AG10803 (cell line): Measurements from ENCODE around the gene CTDP1.
"Not testable (repeated sequence)": the region's sequence is repeated elsewhere in the genome, so short reads cannot be mapped to it uniquely, and the experiment has no call there.

ENCODE experiments used
- DNase-seq: peaks from one replicate; pipeline ENCODE4 v3.0.0; 2010; ENCODE audit warnings: low read depth
- H3K4me3 ChIP-seq: 2 replicates; pipeline ENCODE4 v1.5.1; 2011; ENCODE audit warnings: mild to moderate bottlenecking, low read length, control low read depth
- TF ChIP-seq, protein P1 (sequence below): conservative IDR thresholded peaks from 2 replicates; pipeline ENCODE4 v1.5.1; 2011; ENCODE audit warnings: mild to moderate bottlenecking, low read length, control low read depth, inconsistent platforms

CTDP1 gene

DNA sequence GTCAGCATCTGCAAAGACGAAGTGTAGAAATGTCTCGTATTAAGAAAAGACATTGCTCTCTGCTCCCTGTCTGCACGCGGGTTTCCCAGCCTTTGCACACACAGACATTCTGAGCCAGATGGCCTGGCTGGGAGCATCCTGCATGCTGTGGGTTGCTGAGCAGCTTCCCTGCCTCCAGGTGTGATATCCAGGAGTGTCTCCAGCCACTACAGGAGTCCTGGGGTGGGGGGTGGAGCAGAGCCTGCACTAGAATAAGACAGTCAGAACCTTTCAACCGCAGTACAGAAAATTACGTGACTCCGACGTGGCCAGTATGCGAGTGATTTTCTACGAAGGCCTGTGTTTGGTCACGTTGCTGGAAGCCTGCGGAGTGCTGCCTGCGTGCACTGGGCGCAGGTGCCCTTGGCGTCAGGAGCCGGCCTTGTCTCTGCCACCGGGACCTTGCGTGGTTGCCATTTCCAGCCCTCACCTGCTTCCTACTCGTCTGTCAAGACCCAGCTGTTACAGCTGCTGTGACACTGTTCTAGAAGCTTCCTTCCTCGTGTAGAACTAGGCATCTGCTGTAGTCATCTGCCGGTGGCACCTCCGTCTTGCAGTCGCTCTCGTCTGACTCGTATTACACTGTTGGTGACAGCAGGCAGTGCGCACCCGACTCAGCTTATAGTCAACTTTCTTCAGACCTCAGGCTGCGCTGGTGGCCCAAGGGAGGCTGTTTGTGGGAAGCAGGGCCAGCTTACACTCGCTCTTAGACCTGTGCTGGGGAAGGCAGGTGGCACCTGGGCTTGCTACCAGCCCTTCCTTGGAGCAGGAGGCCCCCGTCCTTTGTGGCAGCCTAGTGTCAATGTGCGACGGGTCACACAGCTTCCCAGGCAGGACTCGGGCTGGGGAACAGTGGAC lies 11.2 kb downstream of the CTDP1 start:
- H3K4me3 ChIP-seq: no peak overlapping the region
- TF ChIP-seq, protein P1, sequence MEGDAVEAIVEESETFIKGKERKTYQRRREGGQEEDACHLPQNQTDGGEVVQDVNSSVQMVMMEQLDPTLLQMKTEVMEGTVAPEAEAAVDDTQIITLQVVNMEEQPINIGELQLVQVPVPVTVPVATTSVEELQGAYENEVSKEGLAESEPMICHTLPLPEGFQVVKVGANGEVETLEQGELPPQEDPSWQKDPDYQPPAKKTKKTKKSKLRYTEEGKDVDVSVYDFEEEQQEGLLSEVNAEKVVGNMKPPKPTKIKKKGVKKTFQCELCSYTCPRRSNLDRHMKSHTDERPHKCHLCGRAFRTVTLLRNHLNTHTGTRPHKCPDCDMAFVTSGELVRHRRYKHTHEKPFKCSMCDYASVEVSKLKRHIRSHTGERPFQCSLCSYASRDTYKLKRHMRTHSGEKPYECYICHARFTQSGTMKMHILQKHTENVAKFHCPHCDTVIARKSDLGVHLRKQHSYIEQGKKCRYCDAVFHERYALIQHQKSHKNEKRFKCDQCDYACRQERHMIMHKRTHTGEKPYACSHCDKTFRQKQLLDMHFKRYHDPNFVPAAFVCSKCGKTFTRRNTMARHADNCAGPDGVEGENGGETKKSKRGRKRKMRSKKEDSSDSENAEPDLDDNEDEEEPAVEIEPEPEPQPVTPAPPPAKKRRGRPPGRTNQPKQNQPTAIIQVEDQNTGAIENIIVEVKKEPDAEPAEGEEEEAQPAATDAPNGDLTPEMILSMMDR: no peak
- DNase-seq: no peak

DNA sequence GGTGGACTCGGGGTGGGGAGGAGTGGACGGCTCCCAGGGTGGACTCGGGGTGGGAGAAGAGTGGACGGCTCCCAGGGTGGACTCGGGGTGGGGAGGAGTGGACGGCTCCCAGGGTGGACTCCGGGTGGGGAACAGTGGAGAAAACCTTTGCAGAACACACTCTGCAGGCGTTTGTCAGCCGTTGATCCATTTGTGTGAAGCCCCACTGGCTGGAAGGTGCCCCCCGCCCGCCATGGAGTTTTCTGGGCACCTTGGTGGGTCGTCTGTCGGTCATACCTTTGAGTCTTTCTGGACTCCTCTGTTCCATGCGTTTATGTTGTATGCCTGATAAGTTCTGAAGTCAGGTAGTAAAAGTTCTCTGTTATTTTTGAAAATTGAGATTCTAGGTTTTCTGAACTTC lies 12.5 kb downstream of the CTDP1 start:
- TF ChIP-seq, protein P1: no peak
- H3K4me3 ChIP-seq: no peak overlapping the region
- DNase-seq: no peak

DNA sequence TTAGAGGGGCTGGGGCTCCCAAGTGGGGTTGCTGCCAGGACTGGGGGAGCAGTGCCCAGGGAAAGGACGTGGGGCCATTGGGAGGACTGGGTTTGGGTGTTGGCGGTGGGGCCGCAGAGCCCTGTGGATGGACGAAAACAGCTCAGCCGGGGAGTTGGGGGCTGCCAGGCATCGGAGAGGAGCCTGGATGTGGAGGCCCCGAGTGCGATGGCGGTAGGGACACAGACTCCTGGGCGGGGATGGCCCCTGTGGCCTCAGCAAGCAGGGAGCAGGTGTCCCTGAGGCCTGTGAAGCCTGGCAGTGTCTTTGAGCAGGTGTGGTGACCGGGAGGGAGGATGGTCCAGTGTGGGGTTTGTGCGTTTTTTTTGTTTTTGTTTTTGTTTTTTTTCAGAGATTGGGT lies 13.3 kb downstream of the CTDP1 start:
- no peak overlapping the region for H3K4me3 ChIP-seq
- TF ChIP-seq, protein P1: no peak
- no peak for DNase-seq

DNA sequence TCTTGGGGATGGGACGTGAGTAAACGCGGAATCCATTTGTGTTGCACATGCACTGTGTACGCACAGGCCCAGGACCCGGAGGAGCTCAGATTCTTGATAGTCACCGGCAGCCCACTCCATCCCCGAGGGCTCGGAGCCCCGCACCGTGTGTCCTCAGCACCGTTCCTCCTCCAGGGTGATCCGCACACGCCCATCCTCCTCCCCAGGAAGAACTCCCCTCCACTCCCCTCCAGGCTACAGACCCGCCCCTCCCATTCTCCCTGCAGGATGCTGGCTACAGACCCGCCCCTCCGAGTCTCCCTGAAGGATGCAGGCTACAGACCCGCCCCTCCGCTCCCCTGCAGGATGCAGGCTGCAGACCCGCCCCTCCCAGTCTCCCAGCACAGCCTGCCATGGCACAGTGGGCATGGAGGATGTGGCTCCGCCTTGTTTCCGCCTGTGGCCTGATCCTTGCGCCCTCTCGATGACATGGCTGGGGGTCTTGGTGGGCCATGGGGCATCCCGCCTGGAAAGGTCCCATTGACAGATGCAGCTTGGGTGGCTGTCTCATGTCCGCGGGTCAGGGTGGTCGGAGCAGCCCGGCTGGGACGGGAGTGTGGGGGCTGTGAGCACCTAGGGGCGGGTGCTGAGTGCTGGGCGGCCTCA lies 14.1 kb downstream of the CTDP1 start:
- TF ChIP-seq, protein P1: no peak
- no peak overlapping the region for H3K4me3 ChIP-seq
- no peak for DNase-seq

DNA sequence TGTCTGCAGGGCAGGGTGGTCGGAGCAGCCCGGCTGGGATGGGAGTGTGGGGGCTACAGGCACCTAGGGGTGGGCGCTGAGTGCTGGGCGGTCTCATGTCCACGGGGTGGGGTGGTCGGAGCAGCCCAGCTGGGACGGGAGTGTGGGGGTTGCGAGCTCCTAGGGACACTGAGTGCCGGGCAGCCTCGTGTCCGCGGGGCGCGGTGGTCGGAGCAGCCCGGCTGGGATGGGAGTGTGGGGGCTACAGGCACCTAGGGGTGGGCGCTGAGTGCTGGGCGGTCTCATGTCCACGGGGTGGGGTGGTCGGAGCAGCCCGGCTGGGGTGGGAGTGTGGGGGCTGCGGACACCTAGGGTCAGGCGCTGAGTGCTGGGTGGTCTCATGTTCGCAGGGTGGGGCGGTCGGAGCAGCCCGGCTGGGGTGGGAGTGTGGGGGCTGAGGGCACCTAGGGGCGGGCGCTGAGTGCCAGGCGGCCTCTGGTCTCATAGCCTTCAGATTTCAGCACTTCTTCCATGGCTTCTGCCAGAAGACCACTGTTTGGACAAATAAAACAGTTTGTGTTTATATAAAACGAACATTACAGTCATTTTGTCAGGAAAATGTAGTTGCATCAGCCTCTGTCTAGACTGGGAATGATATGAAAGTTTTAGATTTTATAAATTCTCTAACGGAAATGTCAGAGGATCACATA lies 14.7 kb downstream of the CTDP1 start:
- not testable (repeated sequence) for H3K4me3 ChIP-seq, DNase-seq

DNA sequence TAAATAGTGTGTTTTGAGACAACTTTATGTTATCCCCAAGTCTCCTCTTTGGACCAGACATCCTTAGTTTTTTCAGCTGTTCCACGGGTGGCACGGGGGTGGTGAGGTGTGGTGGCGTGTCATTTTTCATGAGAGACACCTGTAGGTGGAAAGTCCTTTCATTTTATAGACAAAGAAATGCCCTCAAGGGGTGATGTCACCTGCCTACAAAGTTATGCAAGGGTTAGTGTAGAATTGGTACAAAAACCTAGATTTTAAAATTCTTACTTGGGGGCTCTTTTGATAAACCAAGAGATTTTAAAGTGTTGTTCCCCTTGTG lies 15.3 kb downstream of the CTDP1 start:
- H3K4me3 ChIP-seq: no peak overlapping the region
- TF ChIP-seq, protein P1: no peak
- DNase-seq: no peak

DNA sequence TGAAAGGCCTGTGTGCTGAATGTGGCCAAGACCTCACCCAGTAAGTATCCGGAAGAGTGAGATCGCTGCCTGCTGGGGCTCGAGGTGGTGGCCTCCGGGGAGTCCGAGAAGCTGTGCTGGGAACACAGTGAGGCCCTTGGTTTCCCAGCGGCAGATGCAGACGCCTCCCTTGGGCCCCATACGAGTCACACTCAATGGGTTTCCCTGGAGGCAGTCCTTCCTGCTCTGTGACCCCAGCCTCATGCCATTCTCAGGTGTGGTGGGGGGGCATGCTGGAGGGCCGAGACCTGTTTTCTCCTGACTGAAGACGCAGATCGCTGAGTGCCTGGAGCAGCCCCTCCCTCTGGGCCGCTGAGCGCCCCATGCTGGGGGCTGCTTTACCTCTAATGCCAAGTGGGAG lies 15.7 kb downstream of the CTDP1 start:
- DNase-seq: no peak
- H3K4me3 ChIP-seq: no peak overlapping the region
- TF ChIP-seq, protein P1: no peak
